ENCODE data around the gene CBFA2T2.
A peak's percentile ranks its signal among the peaks of the same experiment; 100 is the strongest.

The CBFA2T2 gene

GRCh38 chr20:33666293-33667244 is 176.7 kb downstream of the CBFA2T2 start, which contains the start of gene ACTL10:
Gene ACTL10 (plus strand): TSS chr20:33666943. CDS start chr20:33667498, 555 bp downstream.
- peak; percentile 96 for DNase-seq (ENCODE audit: low spot score)

DNA sequence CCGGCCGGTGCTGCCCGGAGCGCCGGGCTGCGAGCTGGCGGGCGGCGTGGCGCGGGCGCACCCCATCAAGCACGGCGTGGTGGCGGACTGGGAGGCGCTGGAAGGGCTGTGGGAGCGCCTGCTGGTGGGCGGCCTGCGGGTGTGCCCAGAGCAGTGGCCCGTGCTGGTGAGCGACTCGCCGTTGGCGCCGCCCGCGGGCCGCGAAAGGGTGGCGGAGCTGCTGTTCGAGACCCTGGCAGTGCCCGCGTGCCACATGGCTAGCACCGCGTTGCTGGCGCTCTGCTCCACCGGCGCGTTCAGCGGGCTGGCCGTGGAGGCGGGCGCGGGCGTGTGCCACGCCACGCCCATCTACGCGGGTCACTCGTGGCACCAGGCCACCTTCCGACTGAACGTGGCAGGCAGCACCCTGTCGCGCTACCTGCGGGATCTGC is 177.4 kb downstream of the CBFA2T2 start:
- peak; percentile 39 for DNase-seq (ENCODE audit: low spot score)

- peak; percentile 90 for DNase-seq (ENCODE audit: low spot score)
Observed at GRCh38 chr20:33667676-33668465, 178.0 kb downstream of the CBFA2T2 start.

- DNase-seq (ENCODE audit: low spot score): no peak
Observed at GRCh38 chr20:33668466-33669155, 178.7 kb downstream of the CBFA2T2 start.

DNA sequence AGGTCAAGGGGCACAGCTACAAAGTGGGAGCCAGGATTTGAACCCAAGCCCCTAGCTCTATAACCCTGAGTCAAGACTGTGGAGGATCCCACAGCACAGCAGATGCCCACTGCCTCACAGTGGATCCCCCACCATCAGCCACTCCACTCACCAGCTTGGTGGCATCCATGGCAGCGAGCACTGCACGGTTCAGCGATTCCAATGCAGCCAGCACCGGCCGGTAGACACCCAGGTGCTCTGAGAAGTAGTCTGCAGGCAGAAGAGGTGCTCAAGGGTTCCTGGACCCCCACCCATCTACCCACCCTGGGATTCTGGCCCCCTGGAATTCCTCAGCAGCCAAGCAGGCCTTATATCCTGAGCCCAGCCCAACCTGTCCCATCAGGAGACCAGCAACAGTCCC is 179.3 kb downstream of the CBFA2T2 start:
- no peak for DNase-seq (ENCODE audit: low spot score)

DNA sequence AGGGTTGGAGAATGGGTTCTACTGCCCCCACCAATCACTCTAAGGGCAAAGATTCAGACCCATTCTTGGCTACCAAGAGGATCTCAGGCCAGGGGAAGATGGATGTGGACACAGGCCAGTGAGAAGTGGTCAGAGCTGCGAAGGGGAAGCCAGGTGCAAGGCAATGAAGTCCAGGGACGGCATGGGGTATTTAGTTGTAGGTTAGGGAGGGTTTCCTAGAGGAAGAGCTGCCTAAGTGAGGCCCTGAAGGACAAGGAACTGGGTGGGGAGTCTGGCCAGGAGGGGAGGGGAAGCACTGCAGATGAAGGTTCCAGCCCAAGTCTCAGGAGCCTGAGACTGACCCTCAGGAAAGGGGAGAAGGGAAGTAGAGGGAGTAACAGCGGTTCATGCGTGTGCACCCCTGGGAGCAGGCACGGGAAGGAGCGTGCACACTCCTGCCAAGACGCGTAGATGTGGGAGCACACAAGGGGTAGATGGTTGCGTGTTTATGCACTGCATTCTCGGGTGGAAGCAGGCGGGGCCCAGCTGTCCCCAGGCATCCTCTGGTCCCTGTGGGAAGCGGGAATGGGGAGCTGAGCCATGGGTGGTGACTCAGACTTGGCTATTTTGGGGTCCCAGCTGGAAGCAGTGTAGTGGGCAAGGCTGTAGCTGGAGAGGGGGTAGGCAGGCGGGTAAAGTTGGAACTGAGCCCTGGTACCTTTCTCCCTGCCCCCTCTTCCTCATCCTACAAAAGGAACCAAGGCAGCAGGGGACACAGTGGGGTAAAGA is 180.2 kb downstream of the CBFA2T2 start:
- DNase-seq (ENCODE audit: low spot score): no peak

DNA sequence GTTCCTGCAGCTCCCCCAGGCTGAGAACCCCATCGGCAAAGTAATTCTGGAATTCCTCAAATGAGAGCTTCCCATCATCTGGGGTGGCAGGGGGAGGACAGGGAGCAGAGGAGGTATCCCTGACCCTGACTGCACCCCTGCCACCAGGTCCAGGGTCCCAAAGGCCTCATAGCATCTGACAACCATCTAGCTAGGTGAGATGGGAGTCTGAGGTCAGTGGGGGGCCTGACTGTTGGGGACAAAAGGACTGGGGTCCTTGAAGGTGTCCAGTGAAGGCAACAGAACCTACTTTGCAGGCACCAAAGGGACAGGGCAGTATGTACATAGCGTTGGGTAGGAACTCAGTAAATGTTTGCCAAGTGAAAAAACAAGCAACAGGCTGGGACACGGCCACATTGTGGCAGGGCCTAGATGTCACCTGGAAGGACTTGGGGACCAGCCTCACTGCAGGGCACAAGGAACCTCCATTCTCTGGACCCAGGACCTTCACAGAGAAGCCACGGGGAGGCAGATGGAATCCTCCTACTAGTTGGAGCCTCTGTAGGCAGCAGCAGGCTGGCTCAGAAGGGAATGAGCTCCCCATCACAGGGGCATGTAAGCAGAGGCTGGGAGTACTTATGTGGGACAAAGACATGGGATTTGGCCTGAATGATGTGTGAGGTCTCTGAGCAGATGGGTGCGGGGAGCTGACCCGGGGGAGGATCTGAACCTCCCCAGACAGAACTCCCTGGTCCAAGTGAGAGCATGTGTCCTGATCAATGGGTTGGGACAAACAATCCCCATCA is 181.0 kb downstream of the CBFA2T2 start:
- DNase-seq (ENCODE audit: low spot score): no peak

DNA sequence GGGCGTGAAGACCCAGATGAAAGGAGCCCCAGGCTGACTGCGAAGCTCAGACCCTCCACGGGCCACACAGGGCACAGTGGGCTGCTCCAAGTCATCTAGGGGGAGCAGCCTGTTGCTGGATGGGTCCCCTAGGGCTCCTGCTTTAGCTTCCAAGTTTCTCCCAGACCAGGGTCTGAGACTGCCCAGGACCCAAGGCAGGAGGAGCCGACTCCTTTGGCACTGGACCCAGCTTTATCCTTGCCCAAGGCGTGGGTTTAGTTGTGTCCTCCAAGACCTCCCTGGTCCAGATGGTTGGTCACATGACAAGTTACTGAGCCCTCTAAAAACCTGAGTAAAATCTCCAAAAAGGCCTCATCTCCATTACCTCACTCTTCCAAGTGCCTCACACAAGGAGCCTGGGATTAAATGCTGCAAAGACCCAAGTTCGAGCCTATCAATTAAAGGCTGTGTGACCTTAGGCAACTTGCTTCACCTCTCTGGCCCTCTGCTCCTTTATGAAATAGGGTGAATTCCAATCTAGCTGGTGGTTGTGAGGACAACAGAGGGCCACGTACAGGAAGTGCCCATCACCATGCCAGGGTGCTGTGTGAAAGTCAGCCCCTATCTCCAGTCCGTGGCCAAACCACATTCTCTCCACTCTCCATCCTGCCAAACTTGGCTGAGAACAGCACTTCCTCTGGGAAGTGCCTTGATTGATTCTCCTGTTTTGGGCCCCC is 181.8 kb downstream of the CBFA2T2 start:
- no peak for DNase-seq (ENCODE audit: low spot score)

DNA sequence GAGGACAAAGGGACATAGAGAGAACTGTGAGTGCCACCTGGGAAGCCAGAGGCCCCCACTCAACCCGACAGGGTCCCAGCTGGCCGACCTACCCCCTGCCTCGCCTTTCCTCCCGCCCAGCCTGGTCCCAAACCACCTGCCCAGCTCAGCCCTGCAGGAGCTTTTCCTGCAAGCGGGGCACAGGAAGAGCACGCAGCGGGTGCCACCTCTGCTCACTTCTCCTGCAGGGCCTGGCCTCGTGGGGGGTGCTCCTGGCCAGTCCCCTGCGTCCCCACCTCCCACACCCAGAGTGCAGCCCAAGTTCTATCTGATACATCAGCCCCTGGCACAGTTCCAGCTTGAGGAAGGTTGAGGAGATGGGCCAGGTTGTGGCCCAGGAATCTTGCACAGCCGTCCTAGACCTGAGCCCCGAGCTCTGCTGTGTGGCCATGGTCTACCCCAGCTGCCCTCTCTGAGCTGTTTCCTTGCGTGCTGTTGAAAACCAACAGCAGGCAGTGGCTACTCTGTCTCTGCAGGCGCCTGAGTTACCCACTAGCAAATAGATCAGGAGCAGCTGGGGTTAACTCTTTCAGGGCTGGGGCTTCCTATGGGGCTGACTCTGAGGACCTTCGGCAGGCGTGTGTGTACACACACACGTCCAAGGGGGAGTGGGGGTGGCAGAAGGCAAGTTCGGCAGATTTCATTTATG is 182.7 kb downstream of the CBFA2T2 start:
- DNase-seq (ENCODE audit: low spot score): peak; percentile 32

- no peak for DNase-seq (ENCODE audit: low spot score)
Observed at GRCh38 chr20:33673114-33673409, 183.2 kb downstream of the CBFA2T2 start.

DNA sequence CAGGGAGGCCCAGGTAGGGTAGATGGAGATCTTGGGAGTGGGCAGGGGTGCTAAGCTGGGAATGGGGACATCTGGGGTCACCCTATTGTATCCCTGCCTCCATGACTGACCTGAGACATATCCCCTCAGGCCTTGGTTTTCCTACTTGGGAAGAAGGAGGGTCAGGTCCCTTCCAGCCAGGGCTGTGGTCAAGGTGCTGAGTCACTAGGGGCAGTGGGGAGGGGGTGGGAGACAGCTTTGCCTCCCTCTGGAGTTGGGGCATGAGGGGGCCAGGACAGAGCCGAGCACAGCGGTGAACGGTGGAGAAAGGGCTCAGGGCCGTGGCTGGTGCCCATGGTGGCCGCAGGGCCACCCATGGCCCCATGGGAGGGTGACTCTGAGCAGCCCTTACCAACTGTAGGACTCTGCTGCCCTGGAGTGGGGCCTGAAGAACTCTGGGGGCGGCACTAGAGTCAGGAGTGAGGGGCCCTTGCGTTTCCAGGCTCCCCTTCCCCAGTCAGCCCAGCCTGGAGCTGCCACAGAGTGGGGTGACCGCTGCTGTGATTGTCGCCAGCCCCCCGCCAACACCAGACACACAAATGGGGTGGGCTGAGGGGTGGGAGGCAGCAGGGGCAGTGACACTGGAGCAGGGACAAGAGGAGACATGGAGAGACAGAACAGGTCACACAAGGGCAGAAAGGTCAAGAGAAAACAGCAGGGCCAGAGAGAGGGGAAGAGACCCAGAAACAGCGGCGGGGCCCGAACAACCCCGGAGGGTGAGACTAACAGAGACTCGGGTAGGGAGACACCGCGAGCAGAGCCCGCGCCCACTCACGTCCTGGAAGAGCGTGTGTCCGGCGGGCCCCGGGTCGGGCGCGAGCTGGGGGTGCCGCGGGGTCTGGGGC is 183.8 kb downstream of the CBFA2T2 start:
- peak; percentile 20 for DNase-seq (ENCODE audit: low spot score)

- peak; percentile 95 for DNase-seq (ENCODE audit: low spot score)
Observed at GRCh38 chr20:33674294-33675135, 184.6 kb downstream of the CBFA2T2 start, which contains the start of gene NECAB3. Gene NECAB3 (minus strand): TSS chr20:33674428. CDS start chr20:33674352, 76 bp downstream.

DNA sequence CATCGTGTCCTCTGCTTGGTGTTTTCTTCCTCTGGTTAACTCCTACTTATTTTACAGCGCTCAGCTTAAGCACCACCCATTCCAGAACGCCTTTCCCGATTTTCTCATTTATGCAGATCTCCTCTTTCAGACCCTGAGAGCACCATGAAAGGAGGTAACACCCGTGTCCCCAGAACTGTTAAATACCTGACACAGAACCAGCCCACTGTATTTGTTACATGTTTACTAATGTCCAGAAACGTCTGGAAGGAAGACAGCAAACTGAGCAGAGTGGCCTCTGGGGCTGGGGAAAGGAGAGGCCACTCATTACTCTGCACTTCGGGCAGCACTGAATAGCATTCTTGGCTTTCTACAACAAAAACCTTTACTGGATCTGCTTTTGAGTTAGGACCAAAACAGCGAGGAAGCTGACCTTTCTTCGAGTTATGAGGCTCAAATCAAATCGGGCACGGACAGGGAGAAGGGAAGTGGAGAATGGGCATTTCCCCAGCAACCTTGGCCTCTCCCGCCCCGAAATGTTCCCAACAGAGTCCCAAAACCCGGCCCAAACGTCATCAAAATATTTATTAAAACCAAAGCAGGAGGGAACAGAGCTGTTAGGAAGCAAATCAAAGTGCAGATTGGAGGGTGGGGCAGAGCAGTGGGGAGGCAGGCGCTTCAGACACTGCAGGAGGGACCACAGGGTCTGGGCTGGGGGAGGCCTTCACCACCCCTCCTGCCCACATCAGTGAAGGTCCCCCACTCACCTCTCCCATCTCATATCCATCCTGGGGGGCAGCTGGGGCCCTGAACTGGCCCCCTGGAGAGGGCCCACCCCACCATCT is 185.5 kb downstream of the CBFA2T2 start:
- no peak for DNase-seq (ENCODE audit: low spot score)

- DNase-seq (ENCODE audit: low spot score): no peak
Observed at GRCh38 chr20:33676121-33676520, 186.2 kb downstream of the CBFA2T2 start.

DNA sequence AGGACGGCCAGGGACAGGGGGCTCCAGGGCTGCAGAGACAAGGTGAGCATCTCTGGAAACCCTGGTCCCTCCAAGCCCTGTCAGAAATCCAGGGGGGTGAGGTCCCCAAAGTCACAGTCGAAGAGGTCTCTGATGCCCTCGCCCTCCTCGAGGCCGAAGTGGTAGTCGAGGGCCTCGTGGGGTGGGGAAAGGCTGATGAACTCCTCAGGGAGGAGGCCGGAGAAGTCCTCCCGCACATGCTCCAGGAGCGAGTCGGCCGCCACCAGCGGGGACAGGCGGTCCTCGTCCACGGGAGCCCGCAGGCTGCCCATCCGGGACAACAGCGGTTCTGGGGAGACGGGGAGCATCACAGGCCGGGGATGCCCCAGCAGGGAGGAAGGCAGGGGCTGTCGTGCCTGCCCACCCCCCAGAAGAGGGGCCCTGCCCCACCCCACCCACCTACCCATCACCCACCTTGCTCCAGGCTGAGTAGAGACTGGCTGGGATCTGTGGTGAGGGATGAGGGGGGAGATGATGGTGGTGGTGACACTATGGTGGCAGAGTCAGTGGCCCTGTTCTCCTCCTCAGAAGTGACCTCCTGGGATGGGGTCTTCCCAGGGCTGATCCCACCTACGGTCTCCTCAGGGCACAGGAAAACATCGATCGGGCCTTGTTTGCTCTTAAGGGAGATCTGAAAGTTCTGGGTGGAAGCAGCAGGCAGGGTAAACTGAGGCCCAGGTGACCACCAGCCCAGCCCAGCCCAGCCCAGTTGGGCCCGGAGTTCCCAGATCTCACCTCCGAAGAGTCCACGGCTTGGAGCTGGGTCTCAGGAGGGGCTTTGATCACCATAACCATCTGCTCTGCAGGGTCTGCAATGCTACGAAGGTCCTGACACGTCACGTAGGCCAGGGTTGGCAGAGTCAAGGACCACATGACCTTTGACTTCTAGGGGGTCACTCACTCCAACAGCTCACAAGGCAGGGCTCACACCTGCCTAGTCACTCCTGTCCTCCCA is 187.1 kb downstream of the CBFA2T2 start:
- no peak for DNase-seq (ENCODE audit: low spot score)
